ENCODE results near the gene EHMT2. TPM values are rescaled to one million over a fixed set of nuclear protein-coding genes. Genes with fewer than 3 reads are reported as not detected.
A peak's percentile ranks its signal among the peaks of the same experiment; 100 is the strongest.
"Not testable (repeated sequence)": the region's sequence is repeated elsewhere in the genome, so short reads cannot be mapped to it uniquely, and the experiment has no call there.

The EHMT2 gene
- 33.8 and 40.4 TPM in 2 replicates for total RNA-seq (2014; rRNA removed; shearing (Covaris generic))

- H3K4me3 ChIP-seq, result peak within 1 kb of the TSS; percentile 86
- no peaks in the 10 kb centered on the region for H3K27me3 ChIP-seq (replicated peaks)
- peaks cover 27% of the 10 kb centered on the region for H3K4me1 ChIP-seq (replicated peaks)
- peak within 1 kb of the TSS; percentile 3; the same call in 1 of the 2 replicates for H3K27ac ChIP-seq
- no peaks in the 10 kb centered on the region for H3K9me3 ChIP-seq (replicated peaks)
- DNase-seq (ENCODE audit: low read depth in 1 of 2, low spot score in 2 of 2), result peak; percentile 82
- H3K36me3 ChIP-seq, result peaks cover 34% of the 10 kb centered on the region
Observed at GRCh38 chr6:31897612-31898382, at the start of gene EHMT2. Gene EHMT2, minus strand, starts transcription at chr6:31897698. Its CDS starts 21 bp downstream, at chr6:31897677.

- H3K27ac ChIP-seq, result no peak overlapping the region
Observed at GRCh38 chr6:31947070-31947675, 49.7 kb upstream of the EHMT2 start.

GRCh38 chr6:31946370-31946885 is 48.9 kb upstream of the EHMT2 start:
- no peak overlapping the region for H3K4me3 ChIP-seq
- no peaks in the 10 kb centered on the region for H3K9me3 ChIP-seq (replicated peaks)
- no peak overlapping the region for H3K27ac ChIP-seq

More at GRCh38 chr6:31947070-31947675, 49.7 kb upstream of the EHMT2 start:
- H3K27me3 ChIP-seq (replicated peaks), result no peaks in the 10 kb centered on the region
- H3K4me1 ChIP-seq (replicated peaks), result peaks cover 12% of the 10 kb centered on the region
- H3K36me3 ChIP-seq, result peaks cover 15% of the 10 kb centered on the region
- DNase-seq (ENCODE audit: low read depth in 1 of 2, low spot score in 2 of 2), result no peak
- H3K9me3 ChIP-seq (replicated peaks), result no peaks in the 10 kb centered on the region
- H3K4me3 ChIP-seq, result no peak overlapping the region

GRCh38 chr6:31945507-31946369 is 48.2 kb upstream of the EHMT2 start, which contains the start of gene CFB:
Gene CFB, plus strand, starts transcription at chr6:31946095. Its CDS starts 127 bp downstream, at chr6:31946222.
- peaks cover 15% of the 10 kb centered on the region for H3K4me1 ChIP-seq (replicated peaks)
- DNase-seq (ENCODE audit: low read depth in 1 of 2, low spot score in 2 of 2), result peak in 1 of 2 experiments; percentile 44
- peaks cover 1% of the 10 kb centered on the region for H3K36me3 ChIP-seq
- no peaks in the 10 kb centered on the region for H3K9me3 ChIP-seq (replicated peaks)
- H3K4me3 ChIP-seq, result no peak within 1 kb of the TSS
- H3K27ac ChIP-seq, result no peak within 1 kb of the TSS; the same call in 1 of the 2 replicates
- no peaks in the 10 kb centered on the region for H3K27me3 ChIP-seq (replicated peaks)

More at GRCh38 chr6:31946370-31946885, 48.9 kb upstream of the EHMT2 start:
- DNase-seq (ENCODE audit: low read depth in 1 of 2, low spot score in 2 of 2), result no peak
- Histone ChIP-seq H3K4me1 (replicated peaks) (peaks cover 14% of the 10 kb centered on the region), H3K36me3 (peaks cover 8% of the 10 kb centered on the region), H3K27me3 (replicated peaks) (no peaks in the 10 kb centered on the region)

- H3K27me3 ChIP-seq (replicated peaks), result no peaks in the 10 kb centered on the region
- H3K4me1 ChIP-seq (replicated peaks), result peaks cover 15% of the 10 kb centered on the region
- no peaks in the 10 kb centered on the region for H3K36me3 ChIP-seq
- no peaks in the 10 kb centered on the region for H3K9me3 ChIP-seq (replicated peaks)
- H3K27ac ChIP-seq, result no peak overlapping the region
- no peak overlapping the region for H3K4me3 ChIP-seq
- no peak for DNase-seq (ENCODE audit: low read depth in 1 of 2, low spot score in 2 of 2)
Observed at GRCh38 chr6:31945154-31945506, 47.6 kb upstream of the EHMT2 start.

GRCh38 chr6:31943742-31944141 is 46.2 kb upstream of the EHMT2 start:
- Histone ChIP-seq H3K4me1 (replicated peaks) (peaks cover 15% of the 10 kb centered on the region), H3K9me3 (replicated peaks) (no peaks in the 10 kb centered on the region), H3K36me3 (no peaks in the 10 kb centered on the region), H3K27me3 (replicated peaks) (no peaks in the 10 kb centered on the region), H3K27ac (no peak overlapping the region), H3K4me3 (no peak overlapping the region)
- no peak for DNase-seq (ENCODE audit: low read depth in 1 of 2, low spot score in 2 of 2)

GRCh38 chr6:31940256-31940664 is 42.8 kb upstream of the EHMT2 start:
- no peak for DNase-seq (ENCODE audit: low read depth in 1 of 2, low spot score in 2 of 2)
- Histone ChIP-seq H3K36me3 (no peaks in the 10 kb centered on the region), H3K27ac (no peak overlapping the region), H3K27me3 (replicated peaks) (no peaks in the 10 kb centered on the region), H3K4me1 (replicated peaks) (peaks cover 6% of the 10 kb centered on the region), H3K9me3 (replicated peaks) (no peaks in the 10 kb centered on the region), H3K4me3 (no peak overlapping the region)

- H3K4me3 ChIP-seq, result no peak overlapping the region
- no peak overlapping the region for H3K27ac ChIP-seq
- H3K4me1 ChIP-seq (replicated peaks), result no peaks in the 10 kb centered on the region
- no peaks in the 10 kb centered on the region for H3K9me3 ChIP-seq (replicated peaks)
- no peaks in the 10 kb centered on the region for H3K27me3 ChIP-seq (replicated peaks)
- no peaks in the 10 kb centered on the region for H3K36me3 ChIP-seq
- DNase-seq (ENCODE audit: low read depth in 1 of 2, low spot score in 2 of 2), result no peak
Observed at GRCh38 chr6:31935823-31936222, 38.3 kb upstream of the EHMT2 start.

- DNase-seq (ENCODE audit: low read depth in 1 of 2, low spot score in 2 of 2), result no peak
- no peaks in the 10 kb centered on the region for H3K4me1 ChIP-seq (replicated peaks)
- no peaks in the 10 kb centered on the region for H3K27me3 ChIP-seq (replicated peaks)
- no peak overlapping the region for H3K4me3 ChIP-seq
- no peak overlapping the region for H3K27ac ChIP-seq
- H3K9me3 ChIP-seq (replicated peaks), result no peaks in the 10 kb centered on the region
- H3K36me3 ChIP-seq, result no peaks in the 10 kb centered on the region
Observed at GRCh38 chr6:31935021-31935420, 37.5 kb upstream of the EHMT2 start.

- no peaks in the 10 kb centered on the region for H3K27me3 ChIP-seq (replicated peaks)
- H3K4me3 ChIP-seq, result no peak overlapping the region
- no peak overlapping the region for H3K27ac ChIP-seq
- no peaks in the 10 kb centered on the region for H3K9me3 ChIP-seq (replicated peaks)
- no peaks in the 10 kb centered on the region for H3K4me1 ChIP-seq (replicated peaks)
- no peak for DNase-seq (ENCODE audit: low read depth in 1 of 2, low spot score in 2 of 2)
- no peaks in the 10 kb centered on the region for H3K36me3 ChIP-seq
Observed at GRCh38 chr6:31933537-31933936, 36.0 kb upstream of the EHMT2 start.

- not testable (repeated sequence) for DNase-seq (ENCODE audit: low read depth in 1 of 2, low spot score in 2 of 2); H3K27ac ChIP-seq; H3K4me1 ChIP-seq (replicated peaks); H3K36me3 ChIP-seq; H3K9me3 ChIP-seq (replicated peaks); H3K27me3 ChIP-seq (replicated peaks); H3K4me3 ChIP-seq
Observed at GRCh38 chr6:31932137-31932536, 34.6 kb upstream of the EHMT2 start.

GRCh38 chr6:31930962-31931361 is 33.5 kb upstream of the EHMT2 start:
- Histone ChIP-seq H3K36me3 (no peaks in the 10 kb centered on the region), H3K27ac (no peak overlapping the region), H3K27me3 (replicated peaks) (no peaks in the 10 kb centered on the region), H3K9me3 (replicated peaks) (no peaks in the 10 kb centered on the region), H3K4me1 (replicated peaks) (no peaks in the 10 kb centered on the region), H3K4me3 (no peak overlapping the region)
- DNase-seq (ENCODE audit: low read depth in 1 of 2, low spot score in 2 of 2), result no peak

GRCh38 chr6:31928672-31928939 is 31.1 kb upstream of the EHMT2 start:
- no peaks in the 10 kb centered on the region for H3K36me3 ChIP-seq
- H3K9me3 ChIP-seq (replicated peaks), result no peaks in the 10 kb centered on the region
- DNase-seq (ENCODE audit: low read depth in 1 of 2, low spot score in 2 of 2), result no peak
- H3K27ac ChIP-seq, result no peak overlapping the region
- H3K4me3 ChIP-seq, result no peak overlapping the region
- H3K27me3 ChIP-seq (replicated peaks), result no peaks in the 10 kb centered on the region
- no peaks in the 10 kb centered on the region for H3K4me1 ChIP-seq (replicated peaks)

Measured in SJSA1 (cell line).